Sigmoid colon (tissue), 7 donors: ENCODE data around the gene RSF1. TPM values are rescaled to one million over a fixed set of nuclear protein-coding genes. Genes with fewer than 3 reads are reported as not detected.
A peak's percentile ranks its signal among the peaks of the same experiment; 100 is the strongest.
"Not testable (repeated sequence)": the region's sequence is repeated elsewhere in the genome, so short reads cannot be mapped to it uniquely, and the experiment has no call there.

Experiments
- DNase-seq: peaks from one replicate; pipeline ENCODE4 v3.0.0-alpha.2; 2019
- H3K27ac ChIP-seq, 4 donors: fragments of 200-600 bp; sonication (generic); one replicate each; pipeline ENCODE4 v1.5.1; 2016 to 2019; ENCODE audit warnings: mild to moderate bottlenecking in 1 of 4
- H3K27me3 ChIP-seq, 3 donors: fragments of 200-600 bp; sonication (generic); one replicate each; pipeline ENCODE4 v1.5.1; 2019; ENCODE audit warnings: mild to moderate bottlenecking in 1 of 3
- H3K36me3 ChIP-seq, 4 donors: fragments of 200-600 bp; sonication (generic); one replicate each; pipeline ENCODE4 v1.5.1; 2016 to 2019
- H3K4me1 ChIP-seq, 4 donors: fragments of 200-600 bp; sonication (generic); one replicate each; pipeline ENCODE4 v1.5.1; 2017 to 2019
- H3K4me3 ChIP-seq, 4 donors: fragments of 200-600 bp; sonication (generic); one replicate each; pipeline ENCODE4 v1.5.1; 2017 to 2019; ENCODE audit warnings: mild to moderate bottlenecking in 2 of 4, moderate library complexity in 1 of 4
- H3K9me3 ChIP-seq, 4 donors: fragments of 200-600 bp in 3 of 4; sonication (generic) in 3 of 4; one replicate each; pipeline versions ENCODE4 v1.5.1 to v1.6.1; 2013 to 2019
- EP300 ChIP-seq, 4 donors: sonication (generic); formaldehyde crosslinking; IDR thresholded peaks; one replicate each; pipeline ENCODE4 v1.6.1; 2017; ENCODE audit warnings: antibody characterized with exemption in 4 of 4
- POLR2A ChIP-seq, 2 donors: fragments of 450-650 bp; IDR thresholded peaks; one replicate each; pipeline ENCODE4 v1.6.1; 2016; ENCODE audit warnings: antibody characterized with exemption in 2 of 2, mild to moderate bottlenecking in 2 of 2, moderate library complexity in 2 of 2
- POLR2AphosphoS5 ChIP-seq, 4 donors: sonication (generic); formaldehyde crosslinking; IDR thresholded peaks; one replicate each; pipeline ENCODE4 v1.6.1; 2017; ENCODE audit warnings: antibody characterized with exemption in 4 of 4
- WGBS, 2 donors: extraction: QIAGEN DNeasy Blood & Tissue Kit; methylation state at CpG; one replicate each; pipeline ENCODE4 v1.1.7; 2013; 5-methylcytosine and 5-hydroxymethylcytosine counted together
- intact Hi-C: fragments of 100-400 bp; cut with DNase I; formaldehyde crosslinking; loops from one replicate; pipeline ENCODE4 v1.15.1; 2023
- polyA plus RNA-seq, 3 donors: library from polyadenylated mRNA; stranded (reverse); fragments of 200-250 nt; gene quantifications; one replicate each; pipeline ENCODE4 v1.2.3, GENCODE V29; 2013
- total RNA-seq, 4 donors: library from RNA; depleted of rRNA; stranded (reverse); fragments of >200 nt; gene quantifications; one replicate each; pipeline ENCODE4 v1.1.0, GENCODE V29; 2016
- TF ChIP-seq, protein P1 (sequence below), 4 experiments: fragments of 450-650 bp in 3 of 4; fragments of 200-600 bp in 1 of 4; IDR thresholded peaks; one replicate each; pipeline ENCODE4 v1.5.1; 2016 to 2019; ENCODE audit warnings: antibody characterized with exemption in 4 of 4, mild to moderate bottlenecking in 3 of 4, moderate library complexity in 2 of 4
- donor health status: healthy with polysubstance abuse.
- donor health status: Bipolar disorder and iron deficiency.
- donor health status: healthy.

Gene RSF1
- total and polyA plus RNA-seq, 7 donors: 9.6 to 90.7 (median 61.5) TPM

- no peak for TF ChIP-seq POLR2AphosphoS5 (IDR thresholded peaks at IDR 0.05)
- TF ChIP-seq, protein P1, sequence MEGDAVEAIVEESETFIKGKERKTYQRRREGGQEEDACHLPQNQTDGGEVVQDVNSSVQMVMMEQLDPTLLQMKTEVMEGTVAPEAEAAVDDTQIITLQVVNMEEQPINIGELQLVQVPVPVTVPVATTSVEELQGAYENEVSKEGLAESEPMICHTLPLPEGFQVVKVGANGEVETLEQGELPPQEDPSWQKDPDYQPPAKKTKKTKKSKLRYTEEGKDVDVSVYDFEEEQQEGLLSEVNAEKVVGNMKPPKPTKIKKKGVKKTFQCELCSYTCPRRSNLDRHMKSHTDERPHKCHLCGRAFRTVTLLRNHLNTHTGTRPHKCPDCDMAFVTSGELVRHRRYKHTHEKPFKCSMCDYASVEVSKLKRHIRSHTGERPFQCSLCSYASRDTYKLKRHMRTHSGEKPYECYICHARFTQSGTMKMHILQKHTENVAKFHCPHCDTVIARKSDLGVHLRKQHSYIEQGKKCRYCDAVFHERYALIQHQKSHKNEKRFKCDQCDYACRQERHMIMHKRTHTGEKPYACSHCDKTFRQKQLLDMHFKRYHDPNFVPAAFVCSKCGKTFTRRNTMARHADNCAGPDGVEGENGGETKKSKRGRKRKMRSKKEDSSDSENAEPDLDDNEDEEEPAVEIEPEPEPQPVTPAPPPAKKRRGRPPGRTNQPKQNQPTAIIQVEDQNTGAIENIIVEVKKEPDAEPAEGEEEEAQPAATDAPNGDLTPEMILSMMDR (IDR thresholded peaks at IDR 0.05): no peak
- TF ChIP-seq POLR2A (IDR thresholded peaks at IDR 0.05): no peak
- no peak for TF ChIP-seq EP300 (IDR thresholded peaks at IDR 0.05)
- Histone ChIP-seq H3K36me3 (peaks cover 0 to 35% (median 6%) of the 10 kb centered on the region in 4 donors), H3K4me3 (no peak overlapping the region), H3K4me1 (peaks cover 0 to 8% (median 0%) of the 10 kb centered on the region in 4 donors), H3K9me3 (no peaks in the 10 kb centered on the region), H3K27me3 (no peaks in the 10 kb centered on the region), H3K27ac (peak overlapping the region in 2 of 4 donors; percentile 2 to 14)
- intact Hi-C loops: no loop called here
- WGBS, 2 donors: 88 to 97% methylated on average over 1 of the region's 1 CpG
- no peak for DNase-seq
Measured at GRCh38 chr11:77865805-77866204, 45.3 kb upstream of the RSF1 start.

DNA sequence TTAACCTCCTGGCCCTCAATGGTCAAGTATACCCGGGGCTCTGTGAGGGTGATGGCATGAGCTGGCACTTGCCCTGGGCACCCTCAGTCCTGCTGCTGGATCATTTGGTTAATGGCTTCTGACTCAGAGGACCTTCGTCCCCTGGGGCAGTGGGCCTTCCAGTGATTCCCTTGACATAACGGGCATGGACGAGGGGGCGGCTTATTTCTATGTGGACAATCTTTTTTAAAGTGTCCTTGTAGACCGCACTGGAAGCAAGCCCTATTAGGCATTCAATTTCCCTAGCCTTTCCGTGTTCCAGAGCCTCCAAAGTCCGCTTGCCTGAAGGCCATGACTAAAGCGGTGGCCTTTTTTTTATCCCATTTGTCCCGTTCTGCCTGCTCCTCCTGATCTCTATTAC lies 40.9 kb upstream of the RSF1 start:
- intact Hi-C loops, H3K9me3 ChIP-seq, H3K27ac ChIP-seq, H3K4me3 ChIP-seq, H3K4me1 ChIP-seq, H3K27me3 ChIP-seq, DNase-seq: not testable (repeated sequence)
- WGBS, 2 donors: 94 to 96% methylated on average over 10 of the region's 10 CpGs
- peaks cover 0 to 33% (median 11%) of the 10 kb centered on the region in 4 donors for H3K36me3 ChIP-seq

DNA sequence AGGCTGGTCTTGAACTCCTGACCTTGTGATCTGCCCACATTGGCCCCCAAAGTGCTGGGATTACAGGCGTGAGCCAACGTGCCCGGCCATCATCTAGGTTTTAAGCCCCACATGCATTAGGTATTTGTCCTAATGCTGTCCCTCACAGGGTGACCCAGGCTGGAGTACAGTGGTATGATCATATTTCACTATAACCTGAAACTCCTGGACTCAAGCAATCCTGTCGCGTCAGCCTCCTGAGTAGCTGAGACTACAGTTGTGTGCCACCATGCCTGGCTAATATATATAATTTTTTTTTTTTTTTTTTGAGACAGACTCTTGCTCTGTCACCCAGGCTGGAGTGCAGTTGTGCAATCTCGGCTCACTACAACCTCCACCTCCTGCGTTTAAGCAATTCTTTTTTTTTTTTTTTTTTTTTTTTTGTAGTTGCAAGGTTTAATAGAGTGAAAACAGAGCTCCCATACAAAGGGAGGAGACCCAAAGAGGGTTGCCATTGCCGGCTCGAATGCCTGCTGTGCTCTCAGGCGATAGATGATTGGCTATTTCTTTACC lies 37.5 kb upstream of the RSF1 start:
- H3K27me3 ChIP-seq, H3K4me3 ChIP-seq, H3K27ac ChIP-seq, intact Hi-C loops, DNase-seq, H3K4me1 ChIP-seq, H3K9me3 ChIP-seq: not testable (repeated sequence)
- 91 to 98% methylated on average over 10 of the region's 10 CpGs for WGBS, 2 donors
- H3K36me3 ChIP-seq: peaks cover 0 to 44% (median 19%) of the 10 kb centered on the region in 4 donors

- peaks cover 0 to 47% (median 15%) of the 10 kb centered on the region in 4 donors for H3K36me3 ChIP-seq
- WGBS, 2 donors: 95 to 99% methylated on average over 2 of the region's 2 CpGs
Measured at GRCh38 chr11:77854838-77855237, 34.3 kb upstream of the RSF1 start.

DNA sequence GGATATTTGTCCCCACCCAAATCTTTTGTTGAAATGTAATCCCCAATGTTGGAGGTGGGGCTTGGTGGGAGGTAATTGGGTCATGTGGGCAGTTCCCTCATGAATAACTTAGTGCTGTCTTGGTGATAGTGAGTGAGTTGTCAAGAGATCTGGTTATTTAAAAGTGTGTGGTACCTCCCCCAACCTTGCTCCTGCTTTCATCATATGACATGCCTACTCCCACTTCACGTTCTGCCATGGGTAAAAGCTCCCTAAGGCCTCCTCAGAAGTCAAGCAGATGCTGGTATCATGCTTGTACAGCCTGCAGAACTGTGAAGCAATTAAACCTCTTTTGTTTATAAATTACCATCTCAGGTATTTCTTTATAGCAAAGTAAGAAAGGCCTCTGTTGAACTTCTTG lies 31.0 kb upstream of the RSF1 start:
- intact Hi-C loops: no loop called here

More at GRCh38 chr11:77854838-77855237, 34.3 kb upstream of the RSF1 start:
- intact Hi-C loops: no loop called here
- no peak overlapping the region for H3K4me3 ChIP-seq
- H3K27me3 ChIP-seq: no peaks in the 10 kb centered on the region
- peaks cover 0 to 6% (median 0%) of the 10 kb centered on the region in 4 donors for H3K9me3 ChIP-seq
- peaks cover 0 to 6% (median 0%) of the 10 kb centered on the region in 4 donors for H3K4me1 ChIP-seq
- no peak for TF ChIP-seq POLR2AphosphoS5 (IDR thresholded peaks at IDR 0.05)
- TF ChIP-seq EP300 (IDR thresholded peaks at IDR 0.05): no peak
- TF ChIP-seq, protein P1 (IDR thresholded peaks at IDR 0.05): no peak
- no peak for TF ChIP-seq POLR2A (IDR thresholded peaks at IDR 0.05)
- no peak overlapping the region for H3K27ac ChIP-seq
- DNase-seq: no peak

DNA sequence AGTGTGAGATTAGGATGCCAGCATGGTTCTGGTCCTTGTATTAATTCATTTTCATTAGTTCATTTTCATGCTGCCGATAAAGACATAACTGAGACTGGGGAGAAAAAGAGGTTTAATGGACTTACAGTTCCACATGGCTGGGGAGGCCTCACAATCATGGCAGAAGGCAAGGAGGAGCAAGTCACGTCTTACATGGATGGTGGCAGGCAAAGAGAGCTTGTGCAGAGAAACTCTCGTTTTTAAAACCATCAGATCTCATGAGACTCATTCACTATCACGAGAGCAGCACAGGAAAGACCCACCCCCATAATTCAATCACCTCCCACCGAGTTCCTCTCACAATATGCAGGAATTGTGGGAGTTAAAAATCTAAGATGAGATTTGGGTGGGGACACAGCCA lies 23.2 kb upstream of the RSF1 start:
- H3K27me3 ChIP-seq, H3K4me1 ChIP-seq, H3K27ac ChIP-seq, intact Hi-C loops, H3K4me3 ChIP-seq, DNase-seq, H3K9me3 ChIP-seq: not testable (repeated sequence)
- 92 to 94% methylated on average over 5 of the region's 5 CpGs for WGBS, 2 donors
- H3K36me3 ChIP-seq: peaks cover 3 to 81% (median 16%) of the 10 kb centered on the region in 4 donors

More for the DNA sequence above, 31.0 kb upstream of the RSF1 start:
- TF ChIP-seq, protein P1 (IDR thresholded peaks at IDR 0.05): no peak
- TF ChIP-seq POLR2A (IDR thresholded peaks at IDR 0.05): no peak
- TF ChIP-seq POLR2AphosphoS5 (IDR thresholded peaks at IDR 0.05): no peak
- TF ChIP-seq EP300 (IDR thresholded peaks at IDR 0.05): no peak
- DNase-seq: no peak
- Histone ChIP-seq H3K27me3 (no peaks in the 10 kb centered on the region), H3K36me3 (peaks cover 0 to 58% (median 10%) of the 10 kb centered on the region in 4 donors), H3K4me3 (no peak overlapping the region), H3K4me1 (peaks cover 0 to 6% (median 0%) of the 10 kb centered on the region in 4 donors), H3K27ac (no peak overlapping the region), H3K9me3 (peaks cover 0 to 6% (median 0%) of the 10 kb centered on the region in 4 donors)
- WGBS, 2 donors: 72 to 87% methylated on average over 1 of the region's 1 CpG
